HG03060 (cell line): Measurements from ENCODE around the gene ADD3.

Source experiments
- ATAC-seq: cut with Tn5 transposase; IDR thresholded peaks from one replicate; pipeline ENCODE4 v1.9.1; 2021; ENCODE audit warnings: low read depth, moderate number of reproducible peaks; ENCODE audit not compliant: unreplicated experiment

ADD3 gene

DNA sequence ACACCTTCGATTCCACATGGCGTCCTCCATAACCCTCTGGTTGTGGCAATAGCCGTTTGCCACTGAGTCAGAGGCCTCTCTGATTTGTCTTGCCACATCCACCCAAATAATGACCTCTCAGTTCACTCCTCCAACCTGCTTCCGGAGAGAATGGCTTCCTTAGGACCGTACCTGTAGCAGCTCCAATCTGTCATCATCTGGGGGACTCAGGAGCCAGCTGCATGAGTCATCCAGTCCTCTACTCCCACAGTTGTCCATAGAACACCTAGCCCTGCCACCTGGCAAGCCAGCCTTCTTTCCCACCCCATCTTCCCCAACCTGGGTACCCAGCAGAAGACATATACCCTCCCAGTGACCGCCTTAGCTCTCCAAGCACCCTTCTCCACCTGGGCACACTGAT, 135.2 kb downstream of the ADD3 start:
- no peak for ATAC-seq

GRCh38 chr10:110144507-110144906, 136.7 kb downstream of the ADD3 start:
- no peak for ATAC-seq

GRCh38 chr10:110147961-110148360, 140.2 kb downstream of the ADD3 start:
- ATAC-seq, result peak; percentile 68

GRCh38 chr10:110149259-110149658, 141.5 kb downstream of the ADD3 start:
- ATAC-seq, result no peak

DNA sequence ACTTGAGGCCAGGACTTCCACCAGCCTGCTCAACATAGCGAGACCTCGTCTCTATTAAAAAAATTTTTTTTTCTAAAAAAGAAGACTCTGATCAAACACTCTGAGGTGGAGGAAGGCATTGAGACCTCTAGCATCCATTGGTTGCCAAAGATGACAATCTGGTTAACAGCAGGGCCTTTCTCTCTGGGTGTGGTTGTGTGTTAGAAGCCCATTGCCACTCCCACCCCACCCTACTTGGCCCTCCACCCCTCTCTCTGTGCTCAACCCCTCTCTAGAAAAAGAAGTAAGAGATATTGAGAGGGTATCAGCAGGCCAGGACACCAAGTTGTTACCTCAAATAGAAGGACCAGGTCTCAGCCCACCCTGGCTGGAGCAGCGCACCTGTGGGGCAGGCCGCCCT, 142.3 kb downstream of the ADD3 start:
- no peak for ATAC-seq

GRCh38 chr10:110150981-110151380, 143.2 kb downstream of the ADD3 start:
- ATAC-seq, result no peak

GRCh38 chr10:110151467-110151866, 143.7 kb downstream of the ADD3 start:
- no peak for ATAC-seq

DNA sequence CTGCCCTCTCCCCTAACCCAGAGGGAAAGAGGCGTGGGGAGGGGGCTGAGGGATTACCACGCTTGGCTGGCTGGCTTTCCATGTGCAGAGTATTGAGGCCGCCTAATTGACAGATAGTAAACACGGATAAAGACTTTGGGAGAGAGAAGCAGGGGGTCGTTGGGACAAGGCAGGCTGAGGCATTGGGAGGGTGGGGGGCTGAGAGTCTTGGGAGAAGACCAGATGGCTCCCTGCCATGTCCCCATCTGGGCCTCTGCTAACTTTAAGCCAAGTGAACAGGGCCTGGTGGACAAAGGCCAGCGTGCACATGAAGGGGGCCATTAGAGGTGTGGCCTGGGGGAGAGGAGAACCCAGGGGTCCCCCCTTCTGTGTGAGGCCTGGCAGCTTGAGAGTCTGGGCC, 144.2 kb downstream of the ADD3 start:
- no peak for ATAC-seq

GRCh38 chr10:110153396-110153795, 145.6 kb downstream of the ADD3 start:
- no peak for ATAC-seq

GRCh38 chr10:110156046-110156445, 148.3 kb downstream of the ADD3 start:
- ATAC-seq, result no peak

DNA sequence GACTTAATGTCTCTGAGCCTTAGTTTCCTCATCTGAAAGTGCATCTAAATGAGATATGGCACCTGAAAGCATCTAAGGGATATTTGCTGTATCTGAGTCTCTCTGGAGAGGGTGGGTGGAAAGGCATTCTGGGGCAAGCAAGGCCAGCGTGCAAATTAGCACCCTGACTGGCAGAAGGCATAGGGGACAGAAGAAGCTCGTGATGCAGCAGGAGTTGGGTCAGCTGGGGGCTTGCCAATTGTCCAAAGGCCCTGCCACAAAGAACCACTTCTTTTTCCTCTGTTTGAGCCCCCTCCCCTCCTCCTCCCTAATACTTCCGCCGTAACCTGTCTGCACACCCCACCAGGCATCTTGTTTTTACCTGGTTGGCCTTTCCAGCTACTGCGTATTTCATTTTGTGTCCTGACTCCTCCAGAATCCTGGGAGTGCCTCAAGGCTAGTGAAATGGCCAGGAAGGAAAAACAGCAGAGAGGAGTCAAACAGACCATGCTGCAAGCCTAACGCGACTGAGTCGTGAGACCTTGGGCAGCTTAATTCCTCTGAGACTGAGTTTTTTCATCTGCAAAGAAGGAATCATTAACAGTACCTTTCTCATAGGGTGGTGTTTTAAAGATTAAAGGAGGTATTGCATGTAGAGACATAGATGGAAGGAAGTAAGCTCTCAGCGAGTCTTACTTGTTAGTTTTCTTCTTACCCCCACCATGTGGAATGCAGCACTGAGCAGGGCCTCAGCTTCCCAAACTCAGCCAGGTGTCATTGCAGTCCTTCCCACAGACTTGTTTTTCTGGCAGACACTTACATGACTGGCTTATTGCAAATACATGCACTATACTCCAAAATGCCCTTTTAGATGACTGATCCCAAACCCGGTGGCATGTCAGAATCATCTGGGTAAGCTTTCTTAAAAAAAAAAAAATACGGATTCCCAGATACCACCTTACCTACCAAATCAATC, 150.5 kb downstream of the ADD3 start:
- ATAC-seq, result no peak

DNA sequence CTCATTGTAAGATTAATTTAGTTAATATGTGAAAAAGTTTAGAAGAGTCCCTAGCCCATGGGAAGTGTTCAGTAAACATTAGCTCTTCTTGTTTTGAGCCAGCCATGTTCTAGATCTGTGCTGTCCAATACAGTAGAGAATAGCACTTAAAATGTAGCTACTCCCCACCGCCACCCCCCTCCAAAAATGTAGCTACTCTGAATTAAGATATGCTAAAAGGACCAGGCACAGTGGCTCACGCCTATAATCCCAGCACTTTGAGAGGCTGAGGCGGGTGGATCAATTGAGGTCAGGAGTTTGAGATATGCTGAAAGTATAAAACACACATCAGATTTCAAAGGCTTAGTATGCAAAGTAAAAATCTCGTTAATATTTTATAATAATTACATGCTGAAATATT, 152.3 kb downstream of the ADD3 start:
- no peak for ATAC-seq

DNA sequence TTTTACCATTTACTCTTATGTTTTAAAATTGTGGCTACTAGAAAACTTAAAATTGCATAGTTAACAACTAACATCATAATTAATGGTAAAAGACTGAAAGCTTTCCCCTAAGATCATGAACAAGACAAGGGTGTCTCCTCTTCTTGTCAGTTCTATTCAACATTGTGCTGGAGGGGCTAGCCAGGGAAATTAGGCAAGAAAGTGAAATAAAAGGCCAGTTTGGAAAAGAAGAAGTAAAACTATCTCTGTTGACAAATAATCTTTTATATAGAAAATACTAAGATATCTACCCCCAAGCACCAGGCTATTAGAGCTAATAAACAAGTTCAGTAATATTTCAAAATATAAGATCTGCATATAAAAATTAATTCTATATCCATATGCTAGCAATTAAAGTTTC, 152.7 kb downstream of the ADD3 start:
- ATAC-seq, result no peak

DNA sequence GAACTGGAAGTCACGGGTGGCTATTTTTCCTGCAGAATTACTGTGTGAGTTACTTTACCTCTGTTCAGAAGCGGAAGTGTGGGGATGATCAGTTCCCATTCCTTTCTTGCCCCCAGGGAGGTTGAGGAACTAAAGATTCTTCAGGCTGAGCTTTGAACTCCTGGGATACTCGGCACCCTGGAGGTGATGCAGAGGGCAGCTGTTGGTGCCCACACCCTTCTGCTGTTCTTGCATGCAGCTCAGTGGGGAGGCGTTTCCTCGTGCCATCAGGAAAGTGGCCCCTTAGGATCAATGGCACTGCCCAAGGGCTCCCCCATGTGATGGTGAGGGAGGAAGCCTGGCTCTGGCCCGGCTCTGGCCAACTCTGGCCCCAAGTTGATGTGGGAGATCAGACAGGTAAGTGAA, 155.0 kb downstream of the ADD3 start:
- no peak for ATAC-seq

DNA sequence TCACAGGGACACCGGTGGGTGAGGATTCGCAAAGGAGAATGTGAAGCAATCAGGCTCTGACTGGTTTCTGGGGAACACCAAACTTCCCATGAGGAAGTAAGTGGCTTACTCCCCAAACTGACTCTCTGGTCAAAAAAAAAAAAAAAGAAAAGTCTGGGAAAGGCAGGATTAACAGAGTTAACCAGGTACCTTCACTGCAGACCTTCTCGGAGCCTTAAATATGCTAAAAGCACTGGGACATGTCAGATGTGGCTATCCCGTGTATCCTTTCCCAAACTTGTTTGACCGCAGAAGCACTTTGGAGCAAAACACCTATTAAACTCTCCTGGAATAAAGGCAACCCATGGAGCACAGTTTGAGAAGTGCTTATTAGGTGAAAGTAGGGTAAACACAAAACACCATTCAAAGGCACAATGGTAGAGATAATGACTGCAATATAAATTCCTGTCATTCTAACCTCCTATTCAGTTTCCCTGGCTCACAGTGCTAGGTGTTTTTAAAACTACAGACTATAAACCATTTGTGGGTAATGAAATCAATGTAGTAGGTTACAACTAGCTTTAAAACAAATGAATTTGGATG, 155.5 kb downstream of the ADD3 start:
- no peak for ATAC-seq

DNA sequence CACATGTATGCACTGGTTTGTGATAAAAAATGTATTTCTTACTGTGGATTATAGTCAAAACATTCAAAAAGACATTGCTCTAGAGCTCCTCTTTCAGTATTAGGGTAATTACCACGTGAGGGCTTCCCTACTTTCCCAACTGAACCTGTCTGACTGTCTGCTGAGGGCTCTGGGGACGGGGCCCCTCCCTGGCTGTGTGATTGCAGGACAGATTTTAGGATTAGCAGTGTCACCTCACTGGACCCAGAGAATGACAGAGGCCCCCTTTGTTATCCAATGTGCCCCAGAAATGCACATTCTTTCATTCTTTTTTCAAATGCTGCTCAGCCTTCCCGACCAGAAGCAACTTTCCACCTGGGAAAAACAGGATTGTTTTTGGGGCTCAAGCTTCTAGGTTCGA, 156.1 kb downstream of the ADD3 start:
- ATAC-seq, result no peak

- ATAC-seq, result no peak
Measured at GRCh38 chr10:110165239-110165638, 157.5 kb downstream of the ADD3 start.

GRCh38 chr10:110167149-110167548, 159.4 kb downstream of the ADD3 start:
- ATAC-seq, result no peak

- ATAC-seq, result no peak
Measured at GRCh38 chr10:110168601-110169481, 161.1 kb downstream of the ADD3 start.

GRCh38 chr10:110169586-110169985, 161.8 kb downstream of the ADD3 start:
- no peak for ATAC-seq
